Measurements from ENCODE around the gene HDAC1.

Gene HDAC1

GRCh38 chr1:32327204-32327603 is 35.3 kb downstream of the HDAC1 start:
- Histone ChIP-seq H3K9me3 (ENCODE audit: control insufficient read depth in 2 of 2, low read length in 2 of 2) (no peaks in the 10 kb centered on the region), H3K27me3 (ENCODE audit: control insufficient read depth in 2 of 2, insufficient read depth in 2 of 2, low read length in 2 of 2) (no peaks in the 10 kb centered on the region), H3K4me1 (ENCODE audit: control insufficient read depth in 2 of 2, insufficient read depth in 2 of 2, low read length in 2 of 2) (peaks cover 9 to 21% of the 10 kb centered on the region in 2 donors), H3K4me3 (ENCODE audit: low read length in 2 of 2) (no peak overlapping the region), H3K27ac (ENCODE audit: low read depth in 2 of 2, low read length in 2 of 2) (no peak overlapping the region), H3K9ac (ENCODE audit: low read depth in 1 of 2, low read length in 2 of 2) (no peak overlapping the region), H3K36me3 (ENCODE audit: control insufficient read depth in 2 of 2, insufficient read depth in 2 of 2, low read length in 2 of 2) (peaks cover 59 to 70% of the 10 kb centered on the region in 2 donors)

GRCh38 chr1:32329931-32330466 is 38.1 kb downstream of the HDAC1 start:
- Histone ChIP-seq H3K27me3 (ENCODE audit: control insufficient read depth in 2 of 2, insufficient read depth in 2 of 2, low read length in 2 of 2) (no peaks in the 10 kb centered on the region), H3K4me1 (ENCODE audit: control insufficient read depth in 2 of 2, insufficient read depth in 2 of 2, low read length in 2 of 2) (peaks cover 17 to 32% of the 10 kb centered on the region in 2 donors), H3K36me3 (ENCODE audit: control insufficient read depth in 2 of 2, insufficient read depth in 2 of 2, low read length in 2 of 2) (peaks cover 71 to 79% of the 10 kb centered on the region in 2 donors), H3K4me3 (ENCODE audit: low read length in 2 of 2) (no peak overlapping the region), H3K9me3 (ENCODE audit: control insufficient read depth in 2 of 2, low read length in 2 of 2) (no peaks in the 10 kb centered on the region), H3K9ac (ENCODE audit: low read depth in 1 of 2, low read length in 2 of 2) (no peak overlapping the region), H3K27ac (ENCODE audit: low read depth in 2 of 2, low read length in 2 of 2) (no peak overlapping the region)

GRCh38 chr1:32330558-32331151 is 38.8 kb downstream of the HDAC1 start:
- Histone ChIP-seq H3K9me3 (ENCODE audit: control insufficient read depth in 2 of 2, low read length in 2 of 2) (no peaks in the 10 kb centered on the region), H3K9ac (ENCODE audit: low read depth in 1 of 2, low read length in 2 of 2) (no peak overlapping the region), H3K27ac (ENCODE audit: low read depth in 2 of 2, low read length in 2 of 2) (no peak overlapping the region), H3K36me3 (ENCODE audit: control insufficient read depth in 2 of 2, insufficient read depth in 2 of 2, low read length in 2 of 2) (peaks cover 65 to 72% of the 10 kb centered on the region in 2 donors), H3K27me3 (ENCODE audit: control insufficient read depth in 2 of 2, insufficient read depth in 2 of 2, low read length in 2 of 2) (no peaks in the 10 kb centered on the region), H3K4me1 (ENCODE audit: control insufficient read depth in 2 of 2, insufficient read depth in 2 of 2, low read length in 2 of 2) (peaks cover 18 to 33% of the 10 kb centered on the region in 2 donors), H3K4me3 (ENCODE audit: low read length in 2 of 2) (no peak overlapping the region)

GRCh38 chr1:32331549-32331948 is 39.7 kb downstream of the HDAC1 start:
- Histone ChIP-seq H3K9me3 (ENCODE audit: control insufficient read depth in 2 of 2, low read length in 2 of 2) (no peaks in the 10 kb centered on the region), H3K9ac (ENCODE audit: low read depth in 1 of 2, low read length in 2 of 2) (no peak overlapping the region), H3K27me3 (ENCODE audit: control insufficient read depth in 2 of 2, insufficient read depth in 2 of 2, low read length in 2 of 2) (no peaks in the 10 kb centered on the region), H3K36me3 (ENCODE audit: control insufficient read depth in 2 of 2, insufficient read depth in 2 of 2, low read length in 2 of 2) (peaks cover 65 to 68% of the 10 kb centered on the region in 2 donors), H3K4me1 (ENCODE audit: control insufficient read depth in 2 of 2, insufficient read depth in 2 of 2, low read length in 2 of 2) (peaks cover 20 to 34% of the 10 kb centered on the region in 2 donors), H3K4me3 (ENCODE audit: low read length in 2 of 2) (no peak overlapping the region), H3K27ac (ENCODE audit: low read depth in 2 of 2, low read length in 2 of 2) (no peak overlapping the region)

GRCh38 chr1:32332290-32333079 is 40.6 kb downstream of the HDAC1 start:
- Histone ChIP-seq H3K27ac (ENCODE audit: low read depth in 2 of 2, low read length in 2 of 2) (peak overlapping the region; percentile 25 to 56), H3K4me1 (ENCODE audit: control insufficient read depth in 2 of 2, insufficient read depth in 2 of 2, low read length in 2 of 2) (peaks cover 22 to 42% of the 10 kb centered on the region in 2 donors), H3K9ac (ENCODE audit: low read depth in 1 of 2, low read length in 2 of 2) (no peak overlapping the region), H3K36me3 (ENCODE audit: control insufficient read depth in 2 of 2, insufficient read depth in 2 of 2, low read length in 2 of 2) (peaks cover 57 to 60% of the 10 kb centered on the region in 2 donors), H3K27me3 (ENCODE audit: control insufficient read depth in 2 of 2, insufficient read depth in 2 of 2, low read length in 2 of 2) (no peaks in the 10 kb centered on the region), H3K4me3 (ENCODE audit: low read length in 2 of 2) (no peak overlapping the region), H3K9me3 (ENCODE audit: control insufficient read depth in 2 of 2, low read length in 2 of 2) (no peaks in the 10 kb centered on the region)

- peaks cover 49 to 54% of the 10 kb centered on the region in 2 donors for H3K36me3 ChIP-seq (ENCODE audit: control insufficient read depth in 2 of 2, insufficient read depth in 2 of 2, low read length in 2 of 2)
- H3K27ac ChIP-seq (ENCODE audit: low read depth in 2 of 2, low read length in 2 of 2): no peak overlapping the region
- H3K4me3 ChIP-seq (ENCODE audit: low read length in 2 of 2): peak overlapping the region in 1 of 2 donors; percentile 37
- H3K9ac ChIP-seq (ENCODE audit: low read depth in 1 of 2, low read length in 2 of 2): no peak overlapping the region
- H3K9me3 ChIP-seq (ENCODE audit: control insufficient read depth in 2 of 2, low read length in 2 of 2): no peaks in the 10 kb centered on the region
- H3K4me1 ChIP-seq (ENCODE audit: control insufficient read depth in 2 of 2, insufficient read depth in 2 of 2, low read length in 2 of 2): peaks cover 31 to 52% of the 10 kb centered on the region in 2 donors
- H3K27me3 ChIP-seq (ENCODE audit: control insufficient read depth in 2 of 2, insufficient read depth in 2 of 2, low read length in 2 of 2): no peaks in the 10 kb centered on the region
These were observed 41.5 kb downstream of the HDAC1 start for GRCh38 chr1:32333251-32333963.

- no peaks in the 10 kb centered on the region for H3K27me3 ChIP-seq (ENCODE audit: control insufficient read depth in 2 of 2, insufficient read depth in 2 of 2, low read length in 2 of 2)
- no peaks in the 10 kb centered on the region for H3K9me3 ChIP-seq (ENCODE audit: control insufficient read depth in 2 of 2, low read length in 2 of 2)
- peaks cover 39 to 58% of the 10 kb centered on the region in 2 donors for H3K4me1 ChIP-seq (ENCODE audit: control insufficient read depth in 2 of 2, insufficient read depth in 2 of 2, low read length in 2 of 2)
- H3K9ac ChIP-seq (ENCODE audit: low read depth in 1 of 2, low read length in 2 of 2): peak overlapping the region; percentile 72 to 79
- peak overlapping the region; percentile 73 to 77 for H3K4me3 ChIP-seq (ENCODE audit: low read length in 2 of 2)
- H3K36me3 ChIP-seq (ENCODE audit: control insufficient read depth in 2 of 2, insufficient read depth in 2 of 2, low read length in 2 of 2): peaks cover 41 to 45% of the 10 kb centered on the region in 2 donors
- H3K27ac ChIP-seq (ENCODE audit: low read depth in 2 of 2, low read length in 2 of 2): peak overlapping the region; percentile 62 to 67
These were observed 42.5 kb downstream of the HDAC1 start for GRCh38 chr1:32334274-32334861.

- H3K9ac ChIP-seq (ENCODE audit: low read depth in 1 of 2, low read length in 2 of 2): peak overlapping the region; percentile 72 to 79
- H3K27me3 ChIP-seq (ENCODE audit: control insufficient read depth in 2 of 2, insufficient read depth in 2 of 2, low read length in 2 of 2): no peaks in the 10 kb centered on the region
- H3K27ac ChIP-seq (ENCODE audit: low read depth in 2 of 2, low read length in 2 of 2): peak overlapping the region; percentile 62 to 67
- peaks cover 39 to 58% of the 10 kb centered on the region in 2 donors for H3K4me1 ChIP-seq (ENCODE audit: control insufficient read depth in 2 of 2, insufficient read depth in 2 of 2, low read length in 2 of 2)
- peak overlapping the region; percentile 73 to 77 for H3K4me3 ChIP-seq (ENCODE audit: low read length in 2 of 2)
- H3K36me3 ChIP-seq (ENCODE audit: control insufficient read depth in 2 of 2, insufficient read depth in 2 of 2, low read length in 2 of 2): peaks cover 34 to 38% of the 10 kb centered on the region in 2 donors
- no peaks in the 10 kb centered on the region for H3K9me3 ChIP-seq (ENCODE audit: control insufficient read depth in 2 of 2, low read length in 2 of 2)
These were observed 43.1 kb downstream of the HDAC1 start for GRCh38 chr1:32334864-32335534.

- Histone ChIP-seq H3K27me3 (ENCODE audit: control insufficient read depth in 2 of 2, insufficient read depth in 2 of 2, low read length in 2 of 2) (no peaks in the 10 kb centered on the region), H3K36me3 (ENCODE audit: control insufficient read depth in 2 of 2, insufficient read depth in 2 of 2, low read length in 2 of 2) (peaks cover 30 to 34% of the 10 kb centered on the region in 2 donors), H3K9me3 (ENCODE audit: control insufficient read depth in 2 of 2, low read length in 2 of 2) (no peaks in the 10 kb centered on the region), H3K4me1 (ENCODE audit: control insufficient read depth in 2 of 2, insufficient read depth in 2 of 2, low read length in 2 of 2) (peaks cover 39 to 58% of the 10 kb centered on the region in 2 donors), H3K27ac (ENCODE audit: low read depth in 2 of 2, low read length in 2 of 2) (peak overlapping the region; percentile 62 to 67), H3K4me3 (ENCODE audit: low read length in 2 of 2) (peak overlapping the region; percentile 73 to 77), H3K9ac (ENCODE audit: low read depth in 1 of 2, low read length in 2 of 2) (peak overlapping the region; percentile 72 to 79)
These were observed 43.6 kb downstream of the HDAC1 start for GRCh38 chr1:32335535-32335789.
